ENCODE data around the gene FBLN2.

Gene FBLN2

GRCh38 chr3:13623101-13623654 is 74.3 kb downstream of the FBLN2 start:
- DNase-seq: no peak

- DNase-seq: no peak
Observed at GRCh38 chr3:13624021-13624420, 75.1 kb downstream of the FBLN2 start.

GRCh38 chr3:13624671-13625125 is 75.8 kb downstream of the FBLN2 start:
- DNase-seq: no peak

- DNase-seq: no peak
Observed at GRCh38 chr3:13626396-13626795, 77.5 kb downstream of the FBLN2 start.

GRCh38 chr3:13626915-13627460 is 78.1 kb downstream of the FBLN2 start:
- no peak for DNase-seq

- no peak for DNase-seq
Observed at GRCh38 chr3:13627681-13628080, 78.8 kb downstream of the FBLN2 start.

GRCh38 chr3:13628432-13628831 is 79.5 kb downstream of the FBLN2 start:
- no peak for DNase-seq

- DNase-seq: no peak
Observed at GRCh38 chr3:13628841-13629551, 80.1 kb downstream of the FBLN2 start.

- no peak for DNase-seq
Observed at GRCh38 chr3:13629644-13630043, 80.7 kb downstream of the FBLN2 start.

- DNase-seq: no peak
Observed at GRCh38 chr3:13631256-13631655, 82.3 kb downstream of the FBLN2 start.

- no peak for DNase-seq
Observed at GRCh38 chr3:13633176-13633575, 84.3 kb downstream of the FBLN2 start.

GRCh38 chr3:13634151-13634550 is 85.2 kb downstream of the FBLN2 start:
- DNase-seq: no peak

GRCh38 chr3:13634615-13635014 is 85.7 kb downstream of the FBLN2 start:
- no peak for DNase-seq

- no peak for DNase-seq
Observed at GRCh38 chr3:13636186-13636585, 87.3 kb downstream of the FBLN2 start.

GRCh38 chr3:13636874-13637273 is 87.9 kb downstream of the FBLN2 start:
- no peak for DNase-seq

- no peak for DNase-seq
Observed at GRCh38 chr3:13637311-13637891, 88.5 kb downstream of the FBLN2 start.

GRCh38 chr3:13637953-13638352 is 89.0 kb downstream of the FBLN2 start:
- DNase-seq: no peak

GRCh38 chr3:13638927-13639326 is 90.0 kb downstream of the FBLN2 start:
- no peak for DNase-seq

- DNase-seq: no peak
Observed at GRCh38 chr3:13642597-13642996, 93.7 kb downstream of the FBLN2 start.

- DNase-seq: no peak
Observed at GRCh38 chr3:13644341-13645117, 95.6 kb downstream of the FBLN2 start.

GRCh38 chr3:13645801-13646637 is 97.1 kb downstream of the FBLN2 start:
- DNase-seq: no peak

All from right kidney (tissue), 1 donor.